ENCODE data around the gene PLBD2.

DNA sequence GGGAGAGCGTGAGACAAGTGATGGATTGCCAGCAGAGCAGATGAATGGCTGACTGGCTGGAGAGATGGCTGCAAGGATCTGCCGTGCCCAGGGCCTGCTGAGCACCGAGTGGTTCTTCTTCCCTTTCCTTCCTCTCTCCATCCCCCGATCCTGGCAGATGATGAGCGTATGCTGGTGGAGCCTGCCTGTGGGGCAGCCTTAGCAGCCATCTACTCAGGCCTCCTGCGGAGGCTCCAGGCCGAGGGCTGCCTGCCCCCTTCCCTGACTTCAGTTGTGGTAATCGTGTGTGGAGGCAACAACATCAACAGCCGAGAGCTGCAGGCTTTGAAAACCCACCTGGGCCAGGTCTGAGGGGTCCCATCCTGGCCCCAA lies 79.3 kb downstream of the PLBD2 start:
- TF ChIP-seq, protein P1, sequence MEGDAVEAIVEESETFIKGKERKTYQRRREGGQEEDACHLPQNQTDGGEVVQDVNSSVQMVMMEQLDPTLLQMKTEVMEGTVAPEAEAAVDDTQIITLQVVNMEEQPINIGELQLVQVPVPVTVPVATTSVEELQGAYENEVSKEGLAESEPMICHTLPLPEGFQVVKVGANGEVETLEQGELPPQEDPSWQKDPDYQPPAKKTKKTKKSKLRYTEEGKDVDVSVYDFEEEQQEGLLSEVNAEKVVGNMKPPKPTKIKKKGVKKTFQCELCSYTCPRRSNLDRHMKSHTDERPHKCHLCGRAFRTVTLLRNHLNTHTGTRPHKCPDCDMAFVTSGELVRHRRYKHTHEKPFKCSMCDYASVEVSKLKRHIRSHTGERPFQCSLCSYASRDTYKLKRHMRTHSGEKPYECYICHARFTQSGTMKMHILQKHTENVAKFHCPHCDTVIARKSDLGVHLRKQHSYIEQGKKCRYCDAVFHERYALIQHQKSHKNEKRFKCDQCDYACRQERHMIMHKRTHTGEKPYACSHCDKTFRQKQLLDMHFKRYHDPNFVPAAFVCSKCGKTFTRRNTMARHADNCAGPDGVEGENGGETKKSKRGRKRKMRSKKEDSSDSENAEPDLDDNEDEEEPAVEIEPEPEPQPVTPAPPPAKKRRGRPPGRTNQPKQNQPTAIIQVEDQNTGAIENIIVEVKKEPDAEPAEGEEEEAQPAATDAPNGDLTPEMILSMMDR (conservative IDR thresholded peaks at IDR 0.05; ENCODE audit: low read length) = no peak
- TF ChIP-seq EZH2phosphoT487 (IDR thresholded peaks at IDR 0.05; ENCODE audit: borderline replicate concordance, low read depth, low read length) = no peak

Data from OCI-LY7 (cell line).